Spleen (tissue), 11 donors: ENCODE measurements around the gene BACE2. TPM values are rescaled to one million over a fixed set of nuclear protein-coding genes. Genes with fewer than 3 reads are reported as not detected.

ENCODE experiments used
- DNase-seq: peaks from one replicate; pipeline ENCODE4 v3.0.0-alpha.2; 2020
- H3K27ac ChIP-seq, 8 donors: fragments of 200-600 bp; sonication (generic) in 7 of 8; 1 replicate in 4 of 8; 2 replicates in 4 of 8; pipeline versions ENCODE4 v1.5.0 to v1.8.0; 2016 to 2021; ENCODE audit warnings: inconsistent platforms in 4 of 8, mild to moderate bottlenecking in 4 of 8, moderate library complexity in 1 of 8
- H3K27me3 ChIP-seq, 7 donors: fragments of 200-600 bp; sonication (generic) in 6 of 7; replicated peaks in 1 of 7; 1 replicate in 4 of 7; 2 replicates in 3 of 7; pipeline versions ENCODE4 v1.5.0 to v1.8.0; 2016 to 2021; ENCODE audit warnings: inconsistent platforms in 3 of 7, mild to moderate bottlenecking in 1 of 7
- H3K36me3 ChIP-seq, 6 donors: fragments of 200-600 bp; sonication (generic) in 5 of 6; 1 replicate in 4 of 6; 2 replicates in 2 of 6; pipeline versions ENCODE4 v1.5.0 to v1.8.0; 2016 to 2021; ENCODE audit warnings: inconsistent platforms in 2 of 6
- H3K4me1 ChIP-seq, 6 donors: fragments of 200-600 bp; sonication (generic) in 5 of 6; 1 replicate in 3 of 6; 2 replicates in 3 of 6; pipeline versions ENCODE4 v1.5.0 to v1.8.0; 2016 to 2021; ENCODE audit warnings: inconsistent platforms in 3 of 6
- H3K4me3 ChIP-seq, 8 donors: fragments of 200-600 bp; sonication (generic) in 7 of 8; 1 replicate in 4 of 8; 2 replicates in 4 of 8; pipeline versions ENCODE4 v1.5.0 to v1.8.0; 2016 to 2021; ENCODE audit warnings: inconsistent platforms in 4 of 8, mild to moderate bottlenecking in 4 of 8, moderate library complexity in 2 of 8
- H3K9me3 ChIP-seq, 8 donors: fragments of 200-600 bp; sonication (generic) in 7 of 8; 1 replicate in 4 of 8; 2 replicates in 4 of 8; pipeline versions ENCODE4 v1.5.0 to v1.8.0; 2016 to 2021; ENCODE audit warnings: inconsistent platforms in 4 of 8
- CTCF ChIP-seq, 11 experiments: fragments of 200-600 bp in 7 of 11; fragments of 450-650 bp in 4 of 11; sonication (generic) in 4 of 11; IDR thresholded peaks in 8 of 11; conservative IDR thresholded peaks in 3 of 11; 1 replicate in 7 of 11; 2 replicates in 4 of 11; pipeline versions ENCODE4 v1.4.0 to v1.8.0; 2016 to 2021; ENCODE audit warnings: antibody characterized with exemption in 11 of 11, inconsistent platforms in 4 of 11, mild to moderate bottlenecking in 1 of 11
- POLR2A ChIP-seq, 3 donors: fragments of 450-650 bp; IDR thresholded peaks; one replicate each; pipeline ENCODE4 v1.5.1; 2017; ENCODE audit warnings: antibody characterized with exemption in 3 of 3, mild to moderate bottlenecking in 1 of 3
- POLR2AphosphoS5 ChIP-seq, 3 donors: sonication (generic); formaldehyde crosslinking; IDR thresholded peaks; one replicate each; pipeline ENCODE4 v1.5.1; 2017; ENCODE audit warnings: antibody characterized with exemption in 3 of 3
- WGBS, 5 donors: extraction: QIAGEN DNeasy Blood & Tissue Kit in 3 of 5; methylation state at CpG; one replicate each; pipeline versions ENCODE4 v1.1.5 to v1.1.7; 2013 to 2018; 5-methylcytosine and 5-hydroxymethylcytosine counted together
- intact Hi-C: fragments of 100-400 bp; cut with DNase I; formaldehyde crosslinking; loops from one replicate; pipeline ENCODE4 v1.15.0; 2023; ENCODE audit warnings: low total_unique reads
- polyA plus RNA-seq, 3 donors: library from polyadenylated mRNA; stranded (reverse); fragments of 200-250 nt; gene quantifications; one replicate each; pipeline ENCODE4 v1.2.1, GENCODE V29; 2013
- total RNA-seq, 7 donors: library from RNA; depleted of rRNA in 3 of 7; stranded (reverse); fragments of >200 nt in 3 of 7; fragmentation: NEBNext Ultra II Directional in 4 of 7; extraction: Animal tissue kit (Norgen Biotek cat#: 25700) in 4 of 7; gene quantifications; one replicate each; pipeline versions ENCODE4 v1.1.0 to v1.2.1, GENCODE V29; 2016 to 2021
- donor health status: healthy with polysubstance abuse.
- donor health status: DM: no; HTN: no; CAD: no; lungs with moderate emphysema.
- donor health status: DM: no; HTN: no; CAD: no.
- donor health status: Bipolar disorder and iron deficiency.
- donor health status: healthy.
- donor health status: DM: no; HTN: no; CAD: no.
- donor health status: DM: yes; HTN: yes; CAD: no.

The BACE2 gene
- total and polyA plus RNA-seq, 10 donors, result 19.4 to 54.7 (median 47.1) TPM

- 80 to 93% (median 91%) methylated on average over 7 of the region's 7 CpGs for WGBS, 5 donors
- H3K4me1 ChIP-seq, result no peaks in the 10 kb centered on the region
- H3K27ac ChIP-seq, result no peak overlapping the region
- intact Hi-C loops, result no loop called here
- no peak overlapping the region for H3K4me3 ChIP-seq
- DNase-seq, result no peak
- no peaks in the 10 kb centered on the region for H3K36me3 ChIP-seq
- H3K9me3 ChIP-seq, result no peaks in the 10 kb centered on the region
- H3K27me3 ChIP-seq, result no peaks in the 10 kb centered on the region
- TF ChIP-seq CTCF (IDR thresholded peaks at IDR 0.05 in 8 of 11, conservative IDR thresholded peaks at IDR 0.05 in 3 of 11), result no peak
- TF ChIP-seq POLR2AphosphoS5 (IDR thresholded peaks at IDR 0.05), result no peak
- no peak for TF ChIP-seq POLR2A (IDR thresholded peaks at IDR 0.05)
Measured at GRCh38 chr21:41325138-41325912, 157.4 kb downstream of the BACE2 start.

GRCh38 chr21:41326414-41327080 is 158.6 kb downstream of the BACE2 start:
- Histone ChIP-seq H3K4me3 (no peak overlapping the region), H3K36me3 (no peaks in the 10 kb centered on the region), H3K27ac (no peak overlapping the region), H3K9me3 (no peaks in the 10 kb centered on the region), H3K27me3 (no peaks in the 10 kb centered on the region), H3K4me1 (no peaks in the 10 kb centered on the region)
- TF ChIP-seq POLR2A (IDR thresholded peaks at IDR 0.05) (no peak), CTCF (IDR thresholded peaks at IDR 0.05 in 8 of 11, conservative IDR thresholded peaks at IDR 0.05 in 3 of 11) (no peak), POLR2AphosphoS5 (IDR thresholded peaks at IDR 0.05) (no peak)
- 85 to 90% (median 89%) methylated on average over 11 to 13 of the region's 13 CpGs for WGBS, 5 donors
- intact Hi-C loops, result no loop called here
- DNase-seq, result no peak

GRCh38 chr21:41327753-41328152 is 159.8 kb downstream of the BACE2 start:
- Histone ChIP-seq H3K4me3 (no peak overlapping the region), H3K36me3 (no peaks in the 10 kb centered on the region), H3K4me1 (no peaks in the 10 kb centered on the region), H3K9me3 (no peaks in the 10 kb centered on the region), H3K27me3 (no peaks in the 10 kb centered on the region), H3K27ac (no peak overlapping the region)
- no peak for TF ChIP-seq POLR2A (IDR thresholded peaks at IDR 0.05)
- TF ChIP-seq POLR2AphosphoS5 (IDR thresholded peaks at IDR 0.05), result no peak
- no peak for TF ChIP-seq CTCF (IDR thresholded peaks at IDR 0.05 in 8 of 11, conservative IDR thresholded peaks at IDR 0.05 in 3 of 11)
- WGBS, 5 donors, result 81 to 90% (median 87%) methylated on average over 8 of the region's 8 CpGs
- DNase-seq, result no peak
- intact Hi-C loops, result no loop called here
